ENCODE results near the gene FIGNL2.

Gene FIGNL2

GRCh38 chr12:51845482-51845881 lies 3.0 kb downstream of the FIGNL2 start:
- no peak for ATAC-seq (replicated peaks)
- Mint-ChIP-seq H3K27ac (no peak overlapping the region), H3K9me3 (no peaks in the 10 kb centered on the region), H3K36me3 (ENCODE audit: insufficient read depth) (no peaks in the 10 kb centered on the region), H3K27me3 (peaks cover 54 to 74% of the 10 kb centered on the region in 2 donors), H3K4me3 (peak overlapping the region; percentile 49 to 78), H3K4me1 (ENCODE audit: low read depth in 2 of 2) (peaks cover 0 to 7% of the 10 kb centered on the region in 2 donors)
- DNase-seq: no peak

GRCh38 chr12:51844854-51845253 lies 3.7 kb downstream of the FIGNL2 start:
- peaks cover 60 to 74% of the 10 kb centered on the region in 2 donors for H3K27me3 Mint-ChIP-seq
- DNase-seq (no peak), ATAC-seq (replicated peaks) (no peak)
- no peak overlapping the region for H3K4me3 Mint-ChIP-seq
- H3K9me3 Mint-ChIP-seq: no peaks in the 10 kb centered on the region
- H3K4me1 Mint-ChIP-seq (ENCODE audit: low read depth in 2 of 2): peaks cover 0 to 7% of the 10 kb centered on the region in 2 donors
- peaks cover 2% of the 10 kb centered on the region for H3K36me3 Mint-ChIP-seq (ENCODE audit: insufficient read depth)
- no peak overlapping the region for H3K27ac Mint-ChIP-seq

- Mint-ChIP-seq H3K27ac (no peak overlapping the region), H3K9me3 (no peaks in the 10 kb centered on the region), H3K4me1 (ENCODE audit: low read depth in 2 of 2) (peaks cover 0 to 4% of the 10 kb centered on the region in 2 donors), H3K36me3 (ENCODE audit: insufficient read depth) (peaks cover 3% of the 10 kb centered on the region), H3K27me3 (peaks cover 78 to 99% of the 10 kb centered on the region in 2 donors), H3K4me3 (no peak overlapping the region)
- no peak for ATAC-seq (replicated peaks)
- no peak for DNase-seq
Measured at GRCh38 chr12:51841727-51842126, 6.8 kb downstream of the FIGNL2 start.

GRCh38 chr12:51840966-51841365 lies 7.6 kb downstream of the FIGNL2 start:
- Mint-ChIP-seq H3K9me3 (no peaks in the 10 kb centered on the region), H3K4me3 (no peak overlapping the region), H3K27ac (no peak overlapping the region), H3K27me3 (peaks cover 71 to 97% of the 10 kb centered on the region in 2 donors), H3K36me3 (ENCODE audit: insufficient read depth) (peaks cover 3% of the 10 kb centered on the region), H3K4me1 (ENCODE audit: low read depth in 2 of 2) (peaks cover 0 to under 1% of the 10 kb centered on the region in 2 donors)
- ATAC-seq (replicated peaks) (no peak), DNase-seq (no peak)

- H3K36me3 Mint-ChIP-seq (ENCODE audit: insufficient read depth): peaks cover 3% of the 10 kb centered on the region
- peak overlapping the region in 1 of 2 donors; percentile 1 for H3K27ac Mint-ChIP-seq
- H3K4me1 Mint-ChIP-seq (ENCODE audit: low read depth in 2 of 2): no peaks in the 10 kb centered on the region
- DNase-seq (no peak), ATAC-seq (replicated peaks) (no peak)
- no peak overlapping the region for H3K4me3 Mint-ChIP-seq
- H3K9me3 Mint-ChIP-seq: no peaks in the 10 kb centered on the region
- peaks cover 64 to 90% of the 10 kb centered on the region in 2 donors for H3K27me3 Mint-ChIP-seq
Measured at GRCh38 chr12:51839310-51839947, 9.1 kb downstream of the FIGNL2 start.

GRCh38 chr12:51838762-51839161 lies 9.8 kb downstream of the FIGNL2 start:
- no peak for DNase-seq
- Mint-ChIP-seq H3K4me3 (no peak overlapping the region), H3K4me1 (ENCODE audit: low read depth in 2 of 2) (no peaks in the 10 kb centered on the region), H3K36me3 (ENCODE audit: insufficient read depth) (peaks cover 3% of the 10 kb centered on the region), H3K27me3 (peaks cover 64 to 90% of the 10 kb centered on the region in 2 donors), H3K27ac (no peak overlapping the region), H3K9me3 (no peaks in the 10 kb centered on the region)
- no peak for ATAC-seq (replicated peaks)

- ATAC-seq (replicated peaks) (no peak), DNase-seq (no peak)
- Mint-ChIP-seq H3K27ac (no peak overlapping the region), H3K4me1 (ENCODE audit: low read depth in 2 of 2) (peaks cover under 1 to 2% of the 10 kb centered on the region in 2 donors), H3K27me3 (peaks cover 68 to 90% of the 10 kb centered on the region in 2 donors), H3K36me3 (ENCODE audit: insufficient read depth) (peaks cover 3% of the 10 kb centered on the region), H3K9me3 (no peaks in the 10 kb centered on the region), H3K4me3 (no peak overlapping the region)
Measured at GRCh38 chr12:51838036-51838435, 10.5 kb downstream of the FIGNL2 start.

GRCh38 chr12:51837286-51837685 lies 11.2 kb downstream of the FIGNL2 start:
- no peak for DNase-seq
- Mint-ChIP-seq H3K4me1 (ENCODE audit: low read depth in 2 of 2) (peaks cover 8 to 10% of the 10 kb centered on the region in 2 donors), H3K36me3 (ENCODE audit: insufficient read depth) (peaks cover 3% of the 10 kb centered on the region), H3K4me3 (no peak overlapping the region), H3K27me3 (peaks cover 69 to 90% of the 10 kb centered on the region in 2 donors), H3K27ac (no peak overlapping the region), H3K9me3 (no peaks in the 10 kb centered on the region)
- no peak for ATAC-seq (replicated peaks)

GRCh38 chr12:51836827-51837173 lies 11.7 kb downstream of the FIGNL2 start:
- Mint-ChIP-seq H3K4me1 (ENCODE audit: low read depth in 2 of 2) (peaks cover 10 to 11% of the 10 kb centered on the region in 2 donors), H3K36me3 (ENCODE audit: insufficient read depth) (peaks cover 3% of the 10 kb centered on the region), H3K27me3 (peaks cover 70 to 90% of the 10 kb centered on the region in 2 donors), H3K9me3 (no peaks in the 10 kb centered on the region), H3K27ac (no peak overlapping the region), H3K4me3 (no peak overlapping the region)
- DNase-seq (no peak), ATAC-seq (replicated peaks) (no peak)

- Mint-ChIP-seq H3K9me3 (no peaks in the 10 kb centered on the region), H3K36me3 (ENCODE audit: insufficient read depth) (peaks cover 3% of the 10 kb centered on the region), H3K27me3 (peaks cover 70 to 90% of the 10 kb centered on the region in 2 donors), H3K27ac (no peak overlapping the region), H3K4me1 (ENCODE audit: low read depth in 2 of 2) (peaks cover 10 to 11% of the 10 kb centered on the region in 2 donors), H3K4me3 (no peak overlapping the region)
- ATAC-seq (replicated peaks) (no peak), DNase-seq (no peak)
Measured at GRCh38 chr12:51836041-51836826, 12.3 kb downstream of the FIGNL2 start.

- peaks cover 10 to 11% of the 10 kb centered on the region in 2 donors for H3K4me1 Mint-ChIP-seq (ENCODE audit: low read depth in 2 of 2)
- DNase-seq (no peak), ATAC-seq (replicated peaks) (no peak)
- no peaks in the 10 kb centered on the region for H3K36me3 Mint-ChIP-seq (ENCODE audit: insufficient read depth)
- peaks cover 63 to 87% of the 10 kb centered on the region in 2 donors for H3K27me3 Mint-ChIP-seq
- no peak overlapping the region for H3K27ac Mint-ChIP-seq
- H3K4me3 Mint-ChIP-seq: no peak overlapping the region
- no peaks in the 10 kb centered on the region for H3K9me3 Mint-ChIP-seq
Measured at GRCh38 chr12:51834411-51834810, 14.1 kb downstream of the FIGNL2 start.

GRCh38 chr12:51833448-51834227 lies 14.9 kb downstream of the FIGNL2 start:
- peaks cover 11% of the 10 kb centered on the region in 2 donors for H3K4me1 Mint-ChIP-seq (ENCODE audit: low read depth in 2 of 2)
- H3K9me3 Mint-ChIP-seq: no peaks in the 10 kb centered on the region
- ATAC-seq (replicated peaks) (no peak), DNase-seq (no peak)
- peaks cover 59 to 87% of the 10 kb centered on the region in 2 donors for H3K27me3 Mint-ChIP-seq
- H3K36me3 Mint-ChIP-seq (ENCODE audit: insufficient read depth): no peaks in the 10 kb centered on the region
- H3K27ac Mint-ChIP-seq: no peak overlapping the region
- peak overlapping the region in 1 of 2 donors; percentile 28 for H3K4me3 Mint-ChIP-seq

GRCh38 chr12:51832354-51833107 lies 16.0 kb downstream of the FIGNL2 start:
- peak overlapping the region; percentile 10 to 28 for H3K4me3 Mint-ChIP-seq

More at GRCh38 chr12:51832354-51833107, 16.0 kb downstream of the FIGNL2 start:
- H3K27me3 Mint-ChIP-seq: peaks cover 56 to 85% of the 10 kb centered on the region in 2 donors
- no peak for DNase-seq
- ATAC-seq (replicated peaks): no peak
- no peak overlapping the region for H3K27ac Mint-ChIP-seq
- H3K4me1 Mint-ChIP-seq (ENCODE audit: low read depth in 2 of 2): peaks cover 18 to 19% of the 10 kb centered on the region in 2 donors
- H3K9me3 Mint-ChIP-seq: no peaks in the 10 kb centered on the region
- H3K36me3 Mint-ChIP-seq (ENCODE audit: insufficient read depth): no peaks in the 10 kb centered on the region
